Fibroblast of villous mesenchyme (primary cell): ENCODE data around the gene CORO2B. TPM values are rescaled to one million over a fixed set of nuclear protein-coding genes. Genes with fewer than 3 reads are reported as not detected.

Experiments
- DNase-seq: peaks from one replicate; pipeline ENCODE4 v3.0.0-alpha.2; 2010; ENCODE audit warnings: low read depth
- H3K4me3 ChIP-seq: 2 replicates; pipeline ENCODE4 v1.5.1; 2011; ENCODE audit warnings: low read depth, mild to moderate bottlenecking, low read length
- CTCF ChIP-seq: IDR thresholded peaks from 2 replicates; pipeline ENCODE4 v1.5.1; 2012; ENCODE audit warnings: low read depth, mild to moderate bottlenecking, low read length; ENCODE audit not compliant: insufficient read depth
- total RNA-seq: library from RNA; depleted of rRNA; stranded (reverse); fragments of >200 nt; gene quantifications from 2 replicates; pipeline ENCODE4 v1.2.3, GENCODE V29; 2012

Gene CORO2B
- total RNA-seq, 1 donor, result 9.5 TPM

DNA sequence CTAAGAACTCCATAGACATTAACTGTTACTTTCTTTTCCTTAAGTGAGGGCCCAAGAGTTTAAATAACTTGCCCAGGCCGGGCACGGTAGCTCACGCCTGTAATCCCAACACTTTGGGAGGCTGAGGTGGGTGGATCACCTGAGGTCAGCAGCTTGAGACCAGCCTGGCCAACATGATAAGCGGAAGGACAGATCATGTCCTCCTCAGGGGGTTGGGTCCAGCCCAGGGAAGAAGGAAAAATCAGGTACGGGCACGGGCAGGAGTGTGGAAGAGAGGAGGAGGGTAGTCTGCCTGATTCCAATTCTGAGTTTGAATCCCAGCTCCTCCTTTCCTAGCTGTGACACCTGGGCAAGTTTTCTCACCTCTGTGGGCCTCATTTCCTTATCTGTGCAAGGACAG is 123.1 kb downstream of the CORO2B start:
- no peak for TF ChIP-seq CTCF
- H3K4me3 ChIP-seq, result no peak overlapping the region
- DNase-seq, result no peak

DNA sequence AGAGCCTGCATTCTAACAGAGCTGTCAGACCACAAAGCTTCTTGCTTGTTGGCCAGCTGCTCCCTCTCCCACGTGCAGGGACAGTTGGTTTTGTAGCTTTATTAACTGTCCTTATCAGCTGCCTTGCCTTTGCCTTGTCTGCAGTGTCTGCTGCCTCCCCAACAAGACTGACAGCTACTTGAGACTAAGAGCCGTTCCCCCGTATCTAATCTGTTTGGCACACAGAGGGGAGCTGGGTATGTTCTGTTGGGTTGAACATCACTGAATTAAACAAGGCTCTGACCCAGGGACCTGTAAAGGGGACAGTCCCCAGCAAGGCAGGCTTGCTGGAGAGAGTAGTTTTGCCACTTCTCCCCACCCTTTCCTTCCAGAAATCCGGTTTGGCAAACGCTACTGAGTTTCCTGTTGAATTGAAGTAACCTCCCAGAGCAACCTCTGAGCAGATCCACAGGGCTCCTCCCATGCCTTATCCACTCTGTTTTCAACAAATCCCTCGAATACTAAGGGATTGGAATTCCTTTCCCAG is 125.8 kb downstream of the CORO2B start:
- no peak for DNase-seq
- H3K4me3 ChIP-seq, result no peak overlapping the region
- no peak for TF ChIP-seq CTCF

DNA sequence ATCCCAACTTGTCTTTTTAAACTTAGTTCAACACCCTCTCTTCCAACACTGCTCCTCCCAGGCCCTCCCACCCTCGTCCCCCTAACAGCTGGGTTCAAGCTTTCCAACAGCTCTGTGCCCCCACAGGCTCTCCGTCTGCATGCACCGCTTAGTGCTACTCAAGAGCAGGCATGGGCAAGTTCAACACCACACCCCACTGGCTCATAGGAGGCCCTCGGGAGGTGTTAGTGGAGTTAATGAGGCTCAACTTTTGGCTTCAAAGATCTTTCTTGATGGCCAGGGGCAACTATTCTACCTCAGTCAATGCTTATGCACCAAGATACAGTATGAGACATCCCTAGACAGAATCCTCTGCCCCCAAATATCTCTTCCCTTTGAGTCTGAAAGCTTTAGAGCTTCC is 127.5 kb downstream of the CORO2B start:
- no peak for DNase-seq
- no peak overlapping the region for H3K4me3 ChIP-seq
- TF ChIP-seq CTCF, result no peak

- no peak for DNase-seq
- TF ChIP-seq CTCF, result no peak
- no peak overlapping the region for H3K4me3 ChIP-seq
Measured at GRCh38 chr15:68706931-68707330, 128.1 kb downstream of the CORO2B start.

DNA sequence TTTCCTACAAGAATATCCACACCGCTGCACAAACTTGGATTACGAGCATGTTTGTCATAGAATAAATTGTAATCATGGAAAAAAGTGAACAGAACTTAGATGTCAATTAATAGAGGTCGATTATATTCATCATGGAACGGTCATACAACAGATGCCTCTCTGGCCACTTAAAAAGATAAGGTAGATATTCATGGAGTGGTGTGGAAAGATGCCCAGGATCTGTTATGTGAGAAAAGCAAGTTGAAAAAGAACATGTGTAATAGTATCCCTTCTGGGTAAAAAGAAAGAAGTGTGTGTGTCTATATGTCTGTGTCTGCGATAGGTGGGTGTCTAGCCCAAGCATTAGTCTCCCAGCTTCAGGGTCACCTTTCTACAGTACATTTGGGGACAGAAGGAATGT is 128.6 kb downstream of the CORO2B start:
- no peak for DNase-seq
- H3K4me3 ChIP-seq, result no peak overlapping the region
- no peak for TF ChIP-seq CTCF

- no peak for DNase-seq
- TF ChIP-seq CTCF, result no peak
- no peak overlapping the region for H3K4me3 ChIP-seq
Measured at GRCh38 chr15:68709876-68710275, 131.1 kb downstream of the CORO2B start.

GRCh38 chr15:68710536-68710935 is 131.7 kb downstream of the CORO2B start:
- DNase-seq, result no peak
- no peak for TF ChIP-seq CTCF
- no peak overlapping the region for H3K4me3 ChIP-seq
